ENCODE results near the gene CCBE1. TPM values are rescaled to one million over a fixed set of nuclear protein-coding genes. Genes with fewer than 3 reads are reported as not detected.
A peak's percentile ranks its signal among the peaks of the same experiment; 100 is the strongest.

CCBE1 gene
- total RNA-seq, 1 donor from 2014 or later: 0.67 TPM

DNA sequence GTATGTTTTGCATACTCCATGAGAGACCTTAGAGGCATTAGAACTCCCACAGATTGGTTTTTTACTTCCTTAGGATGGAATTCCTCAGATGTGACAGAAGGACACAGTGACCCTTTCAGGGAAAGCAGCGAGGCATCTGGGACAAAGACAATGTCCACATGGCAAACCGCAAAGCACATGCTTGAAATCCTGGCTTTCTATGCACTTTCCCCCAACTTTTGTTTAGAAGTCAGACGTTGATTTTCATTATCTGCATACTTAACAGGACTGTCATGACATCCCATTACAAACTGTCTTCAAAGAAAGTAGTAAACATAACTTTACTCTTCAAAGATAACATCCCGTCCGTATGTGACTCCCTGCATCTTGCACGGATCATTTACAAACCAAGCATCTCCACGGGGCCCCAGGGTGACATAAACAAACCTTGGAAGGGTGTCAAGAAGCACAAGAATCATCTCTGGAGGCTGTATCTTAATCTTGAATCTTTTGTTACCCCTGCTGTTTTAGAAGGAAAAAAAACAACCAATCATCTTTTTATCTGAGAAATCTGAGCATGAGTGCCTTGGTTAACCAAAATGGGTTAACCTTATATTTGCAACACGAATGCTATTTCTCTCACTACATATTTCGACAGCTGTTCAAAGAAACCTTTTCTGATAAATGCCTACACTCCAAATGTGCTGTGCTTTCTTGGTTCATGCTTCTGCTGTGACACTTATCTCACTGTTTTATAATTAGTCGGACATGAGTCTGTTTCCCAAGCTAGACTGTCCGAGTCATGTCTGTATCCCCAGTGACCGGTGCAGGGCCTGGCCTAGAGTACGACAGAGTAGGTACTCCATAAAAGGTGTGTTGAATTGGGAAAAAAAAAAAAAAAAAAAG lies 90.8 kb downstream of the CCBE1 start:
- ATAC-seq (peak; percentile 62), DNase-seq (ENCODE audit: low spot score) (no peak)
- intact Hi-C loops (cut with DNase I): no loop called here

DNA sequence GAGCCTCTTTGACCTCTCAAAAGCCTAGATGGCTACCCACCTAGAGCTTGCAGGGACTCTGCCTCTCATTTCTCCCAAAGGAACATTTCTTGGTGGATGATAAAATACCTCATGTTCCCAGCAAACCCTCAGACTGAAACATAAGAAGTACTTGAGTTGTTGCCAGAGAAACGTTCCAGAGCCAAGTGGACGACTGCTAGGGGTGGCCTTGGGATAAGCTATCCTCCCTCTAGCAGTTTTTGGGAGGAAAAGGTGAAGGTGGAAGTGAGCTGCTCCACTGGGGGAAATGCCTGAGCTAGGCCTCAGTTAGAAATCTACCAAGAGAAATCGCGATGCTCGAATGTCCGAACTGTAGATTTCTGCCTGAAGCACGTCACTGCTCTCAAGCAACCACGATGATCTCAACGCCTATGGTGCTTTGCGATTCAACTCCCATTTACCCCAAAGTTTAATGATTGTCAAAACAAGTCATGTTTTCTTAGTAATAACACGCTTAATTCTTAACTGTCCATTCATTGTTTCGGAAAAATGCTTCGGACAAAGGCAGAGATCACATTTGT lies 91.5 kb downstream of the CCBE1 start:
- ATAC-seq (peak; percentile 34), DNase-seq (ENCODE audit: low spot score) (no peak)
- intact Hi-C loops (cut with DNase I): no loop called here

DNA sequence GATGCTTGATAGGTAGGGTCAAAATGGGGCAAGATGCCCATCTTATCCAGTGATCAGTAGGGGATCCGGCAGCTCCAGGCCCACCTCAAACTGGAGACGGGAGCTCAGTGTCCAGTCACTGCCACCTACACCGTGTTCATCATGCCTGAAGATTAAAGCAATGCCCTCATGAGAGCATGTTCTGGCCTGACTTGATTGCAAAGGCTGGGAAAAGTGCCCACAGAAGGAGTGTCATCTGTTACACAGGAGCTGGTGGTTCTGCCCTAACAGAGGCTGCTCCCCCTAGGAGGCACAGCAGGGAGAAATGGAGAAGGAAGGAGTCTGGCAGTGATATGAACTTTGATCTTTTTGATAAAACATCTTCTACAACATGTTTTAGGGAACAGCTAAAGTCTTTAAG lies 92.3 kb downstream of the CCBE1 start:
- intact Hi-C loops (cut with DNase I): no loop called here
- no peak for DNase-seq (ENCODE audit: low spot score)
- ATAC-seq: no peak

DNA sequence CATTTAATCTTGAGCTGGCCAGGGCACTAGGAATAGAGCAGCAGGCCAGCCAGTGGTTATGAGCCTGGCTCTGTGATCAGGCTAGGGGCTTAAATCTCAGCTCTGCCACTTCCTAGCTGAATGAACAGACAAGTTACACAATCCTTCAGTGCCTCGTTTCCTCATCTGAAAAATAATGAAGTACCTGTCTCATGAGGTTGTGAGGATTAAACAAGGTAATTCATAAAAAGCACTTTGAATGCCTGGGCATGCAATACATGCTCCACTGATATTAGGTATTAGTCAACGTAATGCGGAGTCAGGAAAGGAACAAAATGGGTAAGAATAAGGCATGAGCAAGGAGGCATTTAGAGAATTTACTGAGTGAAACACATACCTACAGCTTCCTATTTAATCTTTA lies 100.2 kb downstream of the CCBE1 start:
- no peak for ATAC-seq
- intact Hi-C loops (cut with DNase I): no loop called here
- DNase-seq (ENCODE audit: low spot score): no peak

DNA sequence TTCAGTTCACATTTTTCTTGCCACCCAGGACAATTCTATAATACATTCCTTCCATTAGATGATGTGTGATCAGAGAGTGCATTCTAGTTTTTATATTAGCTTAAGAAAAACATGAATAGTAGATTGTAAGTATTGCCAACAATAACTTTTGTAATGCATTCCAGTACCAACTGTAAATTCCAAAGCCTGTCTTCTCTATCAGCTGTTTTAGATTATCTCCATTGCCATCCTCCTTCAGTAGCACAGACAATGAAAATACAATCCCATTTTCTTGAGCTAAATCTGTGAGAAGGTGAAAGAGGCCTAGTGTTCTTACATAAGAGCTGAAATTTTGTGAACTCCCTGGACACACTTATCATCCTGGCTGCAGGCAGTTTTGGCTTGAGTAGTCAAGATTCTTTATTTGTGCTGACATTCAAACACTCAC lies 103.9 kb downstream of the CCBE1 start:
- DNase-seq (ENCODE audit: low spot score) (no peak), ATAC-seq (peak; percentile 81)
- intact Hi-C loops (cut with DNase I): no loop called here

DNA sequence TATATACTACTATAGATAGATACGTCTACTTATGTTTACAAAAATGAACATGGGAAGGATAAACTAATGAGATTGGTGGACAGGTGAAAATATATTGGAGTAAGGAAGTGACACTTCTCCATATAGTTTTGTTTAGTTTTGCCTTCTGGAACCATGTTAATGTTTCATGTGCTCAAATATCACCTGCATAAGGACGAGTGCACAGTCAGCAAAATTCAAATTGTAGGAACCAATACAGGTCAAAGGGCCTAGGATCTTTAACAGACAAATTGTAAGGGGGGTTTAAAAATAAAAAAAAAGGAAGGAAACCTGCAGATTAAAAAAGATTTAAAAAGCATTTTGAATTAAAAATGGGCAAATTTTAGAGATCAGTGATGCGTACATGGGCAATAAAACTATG lies 104.6 kb downstream of the CCBE1 start:
- intact Hi-C loops (cut with DNase I): no loop called here
- DNase-seq (ENCODE audit: low spot score): no peak

DNA sequence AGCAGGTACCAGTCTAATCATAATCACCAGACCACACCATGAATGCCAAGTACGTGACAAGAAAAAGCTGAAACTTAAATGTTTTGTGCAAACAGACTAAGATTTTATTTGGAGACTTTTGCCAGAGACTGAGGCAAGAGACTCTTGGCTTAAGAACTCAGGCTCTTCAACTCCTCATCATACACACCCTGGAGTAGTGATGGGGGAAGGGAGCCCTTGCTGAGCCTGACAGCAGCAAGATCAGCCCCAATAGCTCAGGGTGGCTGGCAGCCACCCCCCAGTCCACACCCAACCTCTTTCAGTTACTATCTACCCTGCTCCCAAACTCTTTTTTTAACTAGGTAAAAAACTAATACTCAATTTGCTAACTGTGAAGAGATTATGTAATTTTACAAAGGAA lies 114.8 kb downstream of the CCBE1 start:
- no peak for ATAC-seq
- intact Hi-C loops (cut with DNase I): no loop called here
- no peak for DNase-seq (ENCODE audit: low spot score)

More for the DNA sequence above, 104.6 kb downstream of the CCBE1 start:
- ATAC-seq: no peak

DNA sequence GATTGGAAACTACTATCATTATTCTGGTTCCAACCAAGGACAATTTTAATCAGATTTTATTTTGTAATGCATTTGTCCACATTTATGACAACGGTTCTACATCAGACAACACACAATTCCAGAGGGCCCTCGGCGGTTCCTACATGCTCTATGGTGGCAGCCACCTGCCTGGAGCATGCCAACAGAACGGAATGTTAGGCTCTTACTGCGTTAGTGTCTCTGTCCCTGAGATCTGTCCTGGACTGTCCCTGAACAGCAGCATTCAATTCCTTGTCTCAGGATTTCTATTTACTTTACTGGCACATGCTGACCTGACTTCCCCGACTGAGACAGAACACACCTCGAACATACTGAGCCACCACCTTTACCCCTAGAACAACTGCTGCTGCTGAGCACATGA lies 117.7 kb downstream of the CCBE1 start:
- ATAC-seq: no peak
- intact Hi-C loops (cut with DNase I): no loop called here
- DNase-seq (ENCODE audit: low spot score): no peak

DNA sequence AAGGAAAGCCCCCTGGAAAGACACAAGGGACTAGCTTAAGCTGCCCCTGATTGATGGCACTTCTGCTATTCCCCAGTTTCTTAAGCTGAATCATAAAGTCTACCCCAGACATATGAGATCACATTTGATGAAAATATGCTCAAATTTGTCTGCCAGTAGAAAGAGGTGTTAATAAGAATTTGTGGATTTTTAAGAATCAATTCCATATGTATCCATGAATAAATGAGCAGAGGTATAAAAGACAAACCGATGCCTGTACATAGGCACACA lies 119.9 kb downstream of the CCBE1 start:
- no peak for ATAC-seq
- DNase-seq (ENCODE audit: low spot score): no peak
- intact Hi-C loops (cut with DNase I): no loop called here

DNA sequence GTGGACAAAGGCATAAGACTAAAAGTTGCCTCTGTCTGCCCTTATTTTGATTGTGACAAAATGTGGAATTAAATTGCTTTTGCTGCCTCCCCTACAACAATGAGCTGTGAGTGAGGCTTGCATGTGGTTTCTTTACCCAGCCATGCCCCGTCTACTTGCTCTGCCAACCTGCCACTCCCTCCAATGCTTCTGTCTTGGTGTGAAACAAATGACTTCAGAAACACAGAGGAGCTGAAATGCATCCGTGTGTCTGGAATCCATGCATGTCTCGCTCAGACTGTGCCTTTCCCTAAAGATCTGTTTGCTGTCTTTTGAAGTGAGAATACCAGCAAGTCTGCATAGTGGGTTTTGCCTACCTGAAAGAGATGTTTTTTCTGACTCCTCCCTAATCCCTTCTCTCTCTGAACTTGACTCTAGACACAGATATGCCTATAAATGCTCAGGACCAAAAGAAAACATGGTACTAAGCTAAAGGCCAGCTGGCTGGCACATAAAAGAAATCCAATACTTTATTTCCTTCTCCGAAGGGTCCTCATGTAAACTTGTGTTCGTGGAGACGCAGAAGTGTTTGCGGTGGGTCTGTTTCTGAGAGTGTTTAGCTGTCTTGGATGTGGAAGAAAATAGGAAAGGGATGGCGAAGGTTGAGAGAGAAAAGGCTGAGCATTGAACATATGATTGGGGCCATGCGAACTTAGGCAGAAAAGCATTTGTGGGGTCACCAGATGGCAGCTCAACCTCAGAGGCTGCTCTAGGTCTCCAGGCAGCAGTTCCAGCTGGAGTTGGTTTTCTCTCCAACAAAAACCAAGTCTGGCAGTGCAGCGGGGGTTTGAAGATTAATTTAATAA lies 120.5 kb downstream of the CCBE1 start:
- ATAC-seq (no peak), DNase-seq (ENCODE audit: low spot score) (no peak)

DNA sequence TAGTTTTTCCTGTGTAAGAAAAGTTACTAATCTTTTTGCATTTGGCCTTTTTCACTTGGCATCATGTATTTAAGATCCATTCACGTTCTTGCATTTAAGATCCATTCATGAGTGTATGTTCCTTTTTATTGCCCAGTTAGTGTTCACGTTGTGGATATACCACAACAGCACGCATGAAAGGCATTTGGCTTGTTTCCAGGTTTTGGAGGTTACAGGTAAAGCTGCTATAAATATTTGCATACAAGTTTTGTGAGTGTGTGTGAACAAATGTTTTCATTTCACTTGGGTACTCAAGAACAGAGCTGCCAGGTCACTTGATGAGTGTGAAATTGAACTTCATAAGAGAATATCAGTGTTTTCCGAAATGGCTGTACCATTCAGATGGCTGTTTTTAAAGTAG lies 121.2 kb downstream of the CCBE1 start:
- intact Hi-C loops (cut with DNase I): no loop called here
- no peak for DNase-seq (ENCODE audit: low spot score)
- no peak for ATAC-seq

More for the DNA sequence above, 120.5 kb downstream of the CCBE1 start:
- intact Hi-C loops (cut with DNase I): no loop called here

DNA sequence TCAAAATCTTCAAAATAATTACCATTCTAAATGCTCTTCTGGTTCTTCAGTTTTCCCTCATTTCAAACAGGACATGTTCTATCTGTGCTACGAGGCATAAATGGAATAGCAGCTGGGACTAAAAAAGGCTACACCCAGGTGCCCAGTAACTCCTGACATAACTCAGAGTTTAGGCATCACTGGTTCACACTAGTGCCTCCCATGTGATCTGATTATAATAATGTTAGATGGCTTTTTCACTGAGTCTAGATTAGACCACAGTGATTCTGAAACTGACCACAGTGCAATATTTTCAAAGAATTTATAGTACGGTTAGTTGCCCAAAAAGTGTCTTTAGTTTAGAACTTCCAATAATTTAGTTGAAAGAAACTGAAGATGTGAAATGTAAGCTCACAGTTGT lies 123.3 kb downstream of the CCBE1 start:
- DNase-seq (ENCODE audit: low spot score) (no peak), ATAC-seq (no peak)
- intact Hi-C loops (cut with DNase I): no loop called here

DNA sequence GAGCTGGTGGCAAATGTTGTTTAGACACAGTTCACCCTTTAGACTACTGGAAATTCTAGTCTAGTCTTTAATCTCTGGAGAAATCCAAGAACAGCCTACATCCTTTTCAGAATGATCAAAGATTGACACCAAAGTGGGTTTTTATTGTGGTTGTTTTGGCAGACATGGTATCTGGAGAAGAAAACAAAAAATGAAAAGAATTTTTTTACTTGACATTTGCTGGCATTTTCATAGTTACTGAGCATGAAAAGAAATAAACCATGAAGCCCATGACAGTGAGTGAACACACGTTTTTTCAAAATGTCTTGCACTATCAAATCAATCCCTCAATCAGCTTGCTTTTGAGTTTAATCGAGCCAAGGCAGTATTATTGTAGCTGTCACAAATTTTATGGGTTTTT lies 125.3 kb downstream of the CCBE1 start:
- intact Hi-C loops (cut with DNase I): no loop called here
- ATAC-seq (no peak), DNase-seq (ENCODE audit: low spot score) (no peak)

DNA sequence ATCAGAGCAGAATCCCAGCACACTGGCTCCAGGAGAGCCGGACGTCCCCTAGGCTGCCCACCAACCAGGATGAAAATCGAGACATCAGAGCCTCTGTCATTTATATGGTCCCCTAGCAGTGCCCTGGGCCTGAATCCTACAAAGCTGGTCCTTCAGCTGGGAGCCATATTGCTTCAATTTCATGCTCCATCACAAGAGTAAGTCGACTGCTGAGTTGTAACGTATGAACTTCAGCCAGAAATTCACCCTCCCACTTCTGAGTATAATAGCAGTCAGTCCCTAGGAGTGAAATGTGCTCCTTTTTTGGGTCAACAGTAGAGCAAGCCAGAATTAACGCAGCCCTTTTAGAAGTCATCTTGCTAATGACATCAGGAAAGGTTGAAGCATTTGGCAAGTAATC lies 126.4 kb downstream of the CCBE1 start:
- DNase-seq (ENCODE audit: low spot score): no peak
- no peak for ATAC-seq
- intact Hi-C loops (cut with DNase I): no loop called here

DNA sequence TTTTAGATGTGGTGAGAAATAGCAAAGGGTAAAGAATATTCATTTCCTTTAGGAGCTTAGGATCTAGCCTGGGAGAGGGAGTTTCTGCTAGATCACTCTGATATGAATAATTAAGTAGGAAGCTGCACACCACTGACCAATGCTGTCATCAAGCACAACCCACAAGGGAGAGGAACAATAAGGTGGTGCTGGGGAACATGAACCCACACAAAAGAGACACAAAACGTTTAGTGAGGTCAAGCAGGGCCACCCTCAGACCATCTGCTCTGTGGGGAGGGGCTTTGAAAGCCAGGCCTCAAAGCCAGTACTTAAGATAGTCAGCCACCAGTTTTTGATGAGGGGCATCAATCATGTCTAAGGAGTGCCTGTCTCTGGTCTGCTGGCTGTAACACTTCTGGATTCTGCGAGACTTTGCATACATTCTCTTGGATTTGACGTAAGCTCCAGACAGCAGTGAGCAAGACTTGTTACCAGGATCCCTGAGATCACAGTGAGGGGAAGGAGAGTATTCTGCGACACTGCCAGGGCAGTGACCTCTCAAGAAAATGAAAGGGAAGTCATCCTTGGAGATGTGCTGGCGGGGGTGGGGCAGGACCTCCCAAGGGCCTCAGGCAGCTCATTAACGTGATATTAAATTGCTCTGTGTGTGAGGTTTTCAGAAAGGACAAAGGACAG lies 127.0 kb downstream of the CCBE1 start:
- ATAC-seq: no peak
- no peak for DNase-seq (ENCODE audit: low spot score)
- intact Hi-C loops (cut with DNase I): no loop called here

DNA sequence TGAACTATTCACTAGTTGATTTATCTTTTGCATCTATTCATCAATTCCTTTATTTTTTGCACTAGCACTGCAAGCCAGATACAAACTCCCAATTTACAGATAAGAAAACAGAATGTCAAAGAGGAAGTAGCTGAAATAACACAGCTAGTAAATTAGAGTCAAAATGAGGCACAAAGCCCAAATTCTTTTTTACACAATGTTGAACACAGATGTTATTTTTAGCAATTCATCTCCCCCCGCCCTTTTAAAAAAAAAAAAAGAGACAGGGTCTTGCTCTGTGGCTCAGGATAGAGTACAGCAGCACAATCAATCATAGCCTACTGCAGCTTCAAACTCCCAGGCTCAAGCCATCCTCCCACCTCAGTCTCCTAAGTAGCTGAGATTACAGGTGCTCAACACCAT lies 127.8 kb downstream of the CCBE1 start:
- intact Hi-C loops (cut with DNase I): no loop called here
- ATAC-seq (no peak), DNase-seq (ENCODE audit: low spot score) (no peak)

DNA sequence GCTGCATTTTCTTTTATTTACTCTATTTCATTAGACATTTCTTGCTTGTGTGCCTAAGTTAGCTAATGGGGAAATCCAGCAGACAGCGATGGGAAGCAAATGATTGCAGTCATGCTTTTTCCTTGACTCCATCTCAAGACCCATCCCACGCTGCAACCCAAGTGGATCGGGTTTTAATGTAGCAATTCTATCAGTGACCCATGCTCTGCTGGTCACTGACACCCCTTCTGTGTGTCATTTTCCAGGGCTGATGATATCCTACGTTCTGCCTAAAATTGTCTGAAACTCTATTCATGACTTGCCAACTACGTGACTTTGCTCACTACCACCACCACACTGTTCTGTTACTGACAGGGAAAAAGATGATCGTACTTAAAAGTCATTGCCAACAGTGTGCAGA lies 129.8 kb downstream of the CCBE1 start:
- intact Hi-C loops (cut with DNase I): no loop called here
- no peak for DNase-seq (ENCODE audit: low spot score)
- ATAC-seq: no peak

DNA sequence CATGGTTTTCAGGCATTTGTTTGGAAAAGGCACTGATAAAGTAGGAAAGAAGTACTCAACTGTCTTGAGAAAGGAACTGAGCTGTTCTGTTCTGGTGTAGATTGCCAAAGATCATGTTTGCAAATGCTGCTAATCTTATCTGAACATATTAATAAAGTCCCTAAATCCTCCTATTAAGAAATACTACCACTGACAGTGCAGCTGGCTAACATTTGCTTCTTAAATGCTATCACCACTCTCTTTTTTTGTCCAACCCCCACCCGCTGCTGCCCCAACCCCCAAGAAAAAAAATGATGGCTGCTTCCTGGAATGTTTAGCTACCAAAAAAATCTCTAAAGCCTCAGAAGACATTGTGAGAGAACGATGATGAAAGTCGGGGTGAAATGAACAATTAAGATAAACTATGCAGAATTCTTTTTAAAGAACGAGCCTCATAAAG lies 130.7 kb downstream of the CCBE1 start:
- DNase-seq (ENCODE audit: low spot score) (no peak), ATAC-seq (no peak)
- intact Hi-C loops (cut with DNase I): no loop called here

DNA sequence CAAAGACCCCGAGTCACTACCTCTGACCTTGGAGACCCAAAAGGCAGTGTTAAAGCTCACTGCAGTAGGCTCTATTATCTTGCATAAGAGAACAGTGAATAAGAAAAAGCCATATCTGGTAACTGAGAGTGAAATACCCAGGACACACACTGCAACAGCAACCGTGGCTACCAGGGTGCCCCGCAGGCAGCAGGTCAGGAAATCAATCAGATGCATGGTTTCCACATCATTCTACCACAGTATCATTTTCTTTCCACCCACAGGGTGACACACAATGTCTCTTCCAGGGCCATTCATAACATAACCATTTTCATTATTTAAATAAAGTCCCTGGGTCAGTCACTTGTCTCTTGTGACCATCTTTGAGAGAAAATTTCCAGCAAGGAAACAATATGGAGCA lies 131.3 kb downstream of the CCBE1 start:
- intact Hi-C loops (cut with DNase I): no loop called here
- DNase-seq (ENCODE audit: low spot score): no peak
- ATAC-seq: no peak

DNA sequence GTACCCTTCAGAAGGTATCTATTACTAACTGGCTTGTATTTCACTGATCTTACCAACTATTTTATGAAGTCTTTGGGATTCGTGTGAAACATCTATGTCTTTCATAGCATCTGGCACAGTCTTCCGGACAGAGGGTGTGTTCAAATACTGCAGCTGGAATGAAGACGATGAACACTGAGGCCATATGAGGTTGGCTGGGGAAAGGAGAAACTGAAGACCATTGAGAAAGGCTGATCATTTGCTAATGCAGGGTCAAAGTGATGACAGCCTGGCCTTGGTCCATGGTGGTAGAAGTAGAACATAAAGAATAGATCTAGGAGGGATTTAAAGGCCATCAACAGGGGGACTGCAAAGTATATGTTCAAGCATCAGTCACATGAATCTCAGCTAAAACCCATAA lies 132.7 kb downstream of the CCBE1 start:
- no peak for DNase-seq (ENCODE audit: low spot score)
- intact Hi-C loops (cut with DNase I): no loop called here
- no peak for ATAC-seq

All from sciatic nerve (tissue), 2 donors.